Activated CD8-positive, alpha-beta memory T cell treated with anti-CD3 and anti-CD28 coated beads for 1 hour (primary cell): ENCODE results near the gene GPR22.

Experiments
- DNase-seq, 2 donors: peaks; one replicate each; pipeline ENCODE4 v3.0.0-alpha.2; 2020; ENCODE audit warnings: low read depth in 1 of 2; ENCODE audit errors: extremely low read depth in 1 of 2

GPR22 gene, protein sequence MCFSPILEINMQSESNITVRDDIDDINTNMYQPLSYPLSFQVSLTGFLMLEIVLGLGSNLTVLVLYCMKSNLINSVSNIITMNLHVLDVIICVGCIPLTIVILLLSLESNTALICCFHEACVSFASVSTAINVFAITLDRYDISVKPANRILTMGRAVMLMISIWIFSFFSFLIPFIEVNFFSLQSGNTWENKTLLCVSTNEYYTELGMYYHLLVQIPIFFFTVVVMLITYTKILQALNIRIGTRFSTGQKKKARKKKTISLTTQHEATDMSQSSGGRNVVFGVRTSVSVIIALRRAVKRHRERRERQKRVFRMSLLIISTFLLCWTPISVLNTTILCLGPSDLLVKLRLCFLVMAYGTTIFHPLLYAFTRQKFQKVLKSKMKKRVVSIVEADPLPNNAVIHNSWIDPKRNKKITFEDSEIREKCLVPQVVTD

DNA sequence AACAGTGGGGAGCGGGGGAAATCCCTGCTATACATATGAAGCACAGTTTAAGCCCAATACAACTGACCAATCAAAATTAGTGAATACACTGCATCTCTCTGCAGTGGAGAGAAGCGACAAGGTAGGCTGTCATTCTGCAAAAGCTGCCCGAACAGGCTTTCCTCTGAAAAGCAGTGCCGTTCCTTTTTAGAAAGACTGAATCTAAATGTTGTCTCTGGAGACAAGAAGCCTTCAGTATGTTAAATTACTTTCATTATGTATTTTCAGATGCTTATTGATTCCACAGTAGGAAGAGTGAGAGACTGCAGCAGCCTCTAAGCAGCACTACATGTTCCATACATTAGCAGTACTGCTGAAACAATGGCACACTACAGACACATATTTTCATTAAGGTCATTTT lies at the start of gene GPR22:
TSS of gene GPR22 (plus strand) at position 129 of the 400 bp plus-strand sequence. CDS start 4,004 bp downstream, outside the sequence.
- DNase-seq: no peak

DNA sequence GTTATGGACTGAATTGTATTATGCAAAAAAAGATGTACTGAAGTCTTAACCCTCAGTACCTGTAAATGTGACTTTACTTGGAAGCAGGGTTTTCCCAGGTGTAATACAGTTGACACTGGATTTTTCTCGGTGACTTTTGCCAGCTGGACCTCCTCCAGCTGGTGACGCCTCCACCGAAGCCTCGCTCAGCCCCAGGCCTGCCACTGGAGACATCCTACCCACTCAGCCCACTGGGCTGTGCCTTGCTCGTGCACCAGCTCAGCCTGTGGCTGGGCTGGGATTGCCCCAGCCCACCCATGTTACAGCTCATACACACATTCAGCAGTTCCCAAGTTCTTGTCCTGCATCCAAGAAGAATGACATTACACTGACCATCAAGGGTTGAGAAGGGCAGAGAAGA lies 42.4 kb upstream of the GPR22 start:
- DNase-seq: no peak

DNA sequence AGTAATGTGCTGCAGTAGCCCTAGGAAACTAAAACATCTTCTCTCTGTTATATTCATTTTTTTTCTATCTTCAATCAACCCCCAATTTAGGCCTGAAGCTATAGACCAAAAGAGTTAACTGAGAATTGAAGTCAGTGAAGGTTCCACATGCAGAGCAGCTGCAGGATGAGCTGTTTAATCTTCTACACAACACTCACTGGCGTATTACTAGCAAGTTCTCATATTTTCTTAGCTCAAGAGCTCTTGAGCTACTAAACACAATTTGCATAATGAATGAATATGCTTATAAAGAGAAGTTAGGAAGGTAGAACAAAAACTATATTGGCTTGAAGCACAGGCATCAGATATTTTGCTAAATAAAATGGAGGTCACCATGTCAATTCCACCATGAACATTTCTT lies 41.2 kb upstream of the GPR22 start:
- DNase-seq: no peak

DNA sequence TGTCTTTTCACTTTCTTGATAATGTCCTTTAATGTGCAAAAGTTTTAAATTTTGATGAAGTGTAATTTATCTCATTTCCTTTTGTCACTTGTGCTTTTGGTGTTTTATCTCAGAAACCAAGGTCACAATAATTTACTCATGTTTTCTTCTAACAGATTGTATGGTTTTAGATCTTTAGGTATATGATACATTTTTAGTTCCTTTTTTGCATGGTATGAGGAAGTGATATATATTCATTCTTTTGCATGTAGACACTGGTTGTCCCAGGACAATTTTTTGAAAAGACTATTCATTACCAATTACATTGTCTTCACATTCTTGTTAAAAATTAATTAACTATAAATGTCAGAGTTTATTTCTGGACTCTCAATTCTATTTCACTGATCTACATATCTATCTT lies 39.8 kb upstream of the GPR22 start:
- DNase-seq: no peak

DNA sequence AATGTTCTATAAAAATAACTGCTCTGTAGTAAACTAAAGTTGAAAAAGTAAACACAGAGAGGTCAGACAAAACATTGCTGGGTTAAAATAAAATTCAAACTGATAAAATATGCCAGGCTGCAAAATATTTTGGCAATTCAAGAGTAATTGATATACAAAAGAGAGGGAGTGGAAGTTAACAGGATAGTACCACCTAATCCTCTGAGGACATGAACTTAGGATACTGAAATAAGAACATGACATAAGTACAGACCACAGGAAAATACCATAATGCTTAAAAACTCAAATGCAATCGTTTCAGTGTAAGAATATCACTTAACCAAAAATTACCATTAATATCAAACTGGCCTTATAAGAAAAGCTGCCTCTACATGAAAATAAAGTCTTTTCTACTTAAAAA lies 37.6 kb upstream of the GPR22 start:
- DNase-seq: no peak

DNA sequence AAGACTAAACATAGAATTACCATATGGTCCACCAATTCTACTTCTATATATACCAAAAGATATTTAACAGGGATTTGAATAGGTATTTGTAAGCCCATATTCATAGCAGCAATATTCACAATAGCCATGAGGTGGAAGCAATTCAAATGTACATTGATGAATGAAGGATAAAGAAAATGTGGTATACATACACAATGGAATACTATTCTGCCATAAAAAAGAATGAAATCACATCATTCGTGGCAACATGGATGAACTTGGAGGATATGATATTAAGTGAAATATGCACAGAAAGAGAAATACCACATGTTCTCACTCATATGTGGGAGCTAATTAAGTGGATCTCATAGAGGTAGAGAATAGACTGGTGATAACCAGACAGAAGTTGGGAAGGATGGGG lies 34.1 kb upstream of the GPR22 start:
- DNase-seq: no peak

DNA sequence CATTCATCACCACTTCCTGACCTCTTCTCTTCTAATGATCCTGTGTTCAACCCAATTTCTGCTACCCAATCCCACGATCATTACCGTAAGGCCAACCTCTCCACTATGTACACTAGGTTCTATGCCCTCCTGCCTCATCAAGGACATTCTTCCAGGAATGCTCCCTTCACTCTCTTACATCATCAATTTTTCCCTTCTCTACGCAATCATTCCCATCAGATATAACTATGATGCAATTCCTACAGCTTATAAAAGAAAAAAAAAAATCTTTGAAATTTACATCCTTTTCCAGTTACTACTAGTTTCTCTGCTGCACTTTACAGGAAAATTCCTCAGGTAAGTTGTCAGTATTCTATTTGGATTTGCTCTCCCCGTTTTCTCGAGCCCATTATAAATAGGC lies 30.8 kb upstream of the GPR22 start:
- DNase-seq: no peak

DNA sequence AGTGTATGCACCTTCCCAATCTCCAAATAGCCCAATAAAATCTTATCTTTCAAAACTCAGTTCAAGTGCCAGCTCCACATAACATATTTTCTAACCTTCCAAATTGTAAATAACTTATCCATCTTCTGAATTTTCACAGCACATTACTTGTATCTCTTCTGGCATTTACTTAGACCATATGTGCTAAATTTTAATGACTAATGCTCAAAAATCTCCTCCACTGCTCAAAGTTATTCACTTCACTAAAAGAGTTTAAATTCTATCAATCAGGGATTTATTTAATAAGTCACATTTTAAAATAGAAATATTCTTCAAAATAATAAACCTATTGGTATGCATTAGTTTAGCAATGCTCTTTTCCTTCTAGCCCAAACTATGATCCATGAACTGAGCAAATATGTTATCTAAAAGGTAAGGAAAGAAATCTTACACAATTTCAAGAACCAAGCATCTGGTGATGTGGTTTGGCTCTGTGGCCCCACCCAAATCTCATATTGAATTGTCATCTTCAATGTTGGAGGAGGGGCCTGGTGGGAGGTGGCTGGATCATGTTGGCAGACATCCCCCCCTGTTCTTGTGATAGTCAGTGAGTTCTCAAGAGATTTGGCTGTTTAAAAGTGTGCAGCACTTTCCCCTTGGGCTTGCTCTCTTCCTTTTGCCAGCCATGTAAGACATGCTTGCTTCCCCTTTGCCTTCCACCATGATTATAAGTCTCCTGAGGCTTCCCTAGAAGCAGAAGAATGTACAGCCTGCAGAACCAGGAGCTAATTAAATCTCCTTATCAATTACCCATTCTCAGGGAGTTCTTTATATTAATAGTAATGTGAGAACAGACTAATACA lies 28.1 kb upstream of the GPR22 start:
- no peak for DNase-seq

DNA sequence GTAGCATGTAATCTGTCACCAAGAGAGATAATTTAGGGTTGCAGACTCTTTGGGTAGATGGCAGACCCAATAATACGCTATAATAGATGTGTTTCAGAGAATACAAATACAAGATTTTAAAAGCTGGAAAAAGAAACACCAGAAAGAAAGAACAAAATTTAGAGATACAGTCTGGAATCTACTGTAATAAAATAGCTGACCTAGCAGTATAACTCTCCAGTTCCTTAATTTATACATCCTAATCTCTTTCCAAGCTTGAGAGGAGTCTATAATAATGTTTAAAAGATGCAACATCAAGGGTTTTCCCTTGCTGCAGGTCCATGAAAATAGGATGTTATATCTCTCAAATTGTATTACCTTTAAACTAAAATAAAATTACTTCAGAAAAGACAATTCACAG lies 27.2 kb upstream of the GPR22 start:
- no peak for DNase-seq

DNA sequence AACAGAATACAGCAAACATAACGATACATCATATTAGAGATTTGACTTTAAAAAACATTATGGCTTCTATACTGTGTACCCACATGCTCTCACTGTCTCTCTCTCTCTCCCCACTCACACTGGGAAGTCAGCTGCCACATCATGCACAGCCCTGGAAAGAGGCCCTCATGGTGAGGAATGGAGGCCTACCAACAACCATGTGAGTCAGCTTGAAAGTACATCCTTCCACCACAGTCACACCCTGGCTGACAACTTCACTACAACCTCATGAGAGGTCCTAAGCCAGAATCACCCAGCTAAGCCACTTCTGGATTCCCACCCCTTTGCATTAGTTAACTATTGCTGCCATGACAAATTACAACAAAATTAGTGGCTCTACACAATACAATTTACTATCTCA lies 23.3 kb upstream of the GPR22 start:
- DNase-seq: no peak

DNA sequence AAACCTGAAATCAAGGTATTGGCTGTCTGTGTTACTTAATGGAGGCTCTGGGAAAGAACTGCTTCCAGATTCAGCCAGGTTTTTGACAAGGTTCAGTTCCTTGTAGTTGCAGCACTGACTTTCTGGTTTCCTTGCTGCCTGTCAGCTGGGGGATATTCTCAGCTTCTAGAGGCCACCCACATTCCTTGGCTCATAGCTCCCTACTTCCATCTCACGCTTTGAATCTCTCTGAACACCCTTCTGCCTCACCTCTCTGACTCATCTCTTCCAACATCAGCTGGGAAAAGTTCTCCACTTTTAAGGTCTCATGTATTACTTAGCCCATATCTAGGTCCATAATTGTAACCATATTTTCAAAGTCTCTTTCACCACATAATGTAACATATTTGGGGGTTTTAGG lies 22.9 kb upstream of the GPR22 start:
- DNase-seq: no peak

DNA sequence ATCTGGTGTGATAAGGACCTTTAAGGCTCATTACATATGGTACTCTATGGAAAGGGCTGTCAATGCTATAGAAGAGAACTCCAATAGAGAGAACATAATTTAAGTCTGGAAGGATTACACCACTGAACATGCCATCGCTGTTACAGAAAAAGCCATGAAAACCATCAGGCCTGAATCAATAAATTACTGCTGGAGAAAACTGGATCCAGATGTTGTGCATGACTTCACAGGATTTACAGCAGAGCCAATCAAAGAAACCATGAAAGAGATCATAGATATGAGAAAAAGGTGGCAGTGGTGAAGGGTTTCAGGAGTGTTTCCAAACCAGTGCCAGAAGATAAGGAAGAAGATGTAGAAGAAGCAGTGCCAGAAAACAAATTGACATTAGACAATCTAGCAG lies 18.9 kb upstream of the GPR22 start:
- DNase-seq: no peak

DNA sequence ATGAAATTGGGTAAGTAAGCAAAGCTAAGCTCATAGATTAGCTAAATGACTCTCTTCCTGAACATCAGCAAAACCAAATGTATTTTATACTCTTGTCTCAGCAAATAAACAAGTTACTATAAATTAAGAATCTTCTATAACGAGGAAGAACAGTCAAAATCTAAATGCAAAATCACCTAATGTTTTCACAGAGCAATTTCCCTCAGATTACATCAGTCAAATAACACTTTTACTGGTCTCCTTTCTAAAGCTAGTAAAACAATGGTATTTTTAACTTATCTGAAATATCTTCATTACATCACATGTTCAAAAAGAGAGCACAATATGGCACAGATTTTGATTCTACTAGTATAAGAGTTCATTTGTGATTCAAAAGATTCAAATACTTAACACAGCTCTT lies 16.5 kb upstream of the GPR22 start:
- DNase-seq: no peak

DNA sequence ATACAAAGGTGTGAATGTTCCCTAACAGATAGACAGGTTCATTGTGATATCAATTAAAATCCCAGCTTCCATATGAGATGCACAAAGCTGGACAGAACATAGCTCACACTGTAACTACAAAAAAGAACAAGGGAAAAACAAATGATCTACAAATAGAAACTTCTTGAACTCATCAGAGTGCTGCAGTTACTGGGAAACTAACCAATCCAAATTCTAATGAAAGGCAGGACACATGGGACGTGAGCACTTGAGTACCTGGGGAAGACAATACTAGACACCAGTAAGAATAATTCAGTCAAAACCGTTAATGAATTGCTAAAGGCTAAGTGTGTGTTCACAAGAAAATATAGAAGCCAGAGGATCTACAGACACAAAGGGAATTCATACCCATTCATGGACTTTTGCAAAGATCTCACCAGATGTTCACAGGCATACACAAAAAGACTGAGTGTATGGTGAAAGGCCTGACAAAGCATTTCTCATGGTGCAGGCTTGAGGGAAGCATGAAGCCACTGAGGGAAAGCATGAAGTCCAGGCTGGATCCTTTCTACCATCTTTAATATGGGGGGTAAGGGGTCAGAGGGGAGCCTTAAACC lies 7.8 kb upstream of the GPR22 start:
- DNase-seq: no peak

DNA sequence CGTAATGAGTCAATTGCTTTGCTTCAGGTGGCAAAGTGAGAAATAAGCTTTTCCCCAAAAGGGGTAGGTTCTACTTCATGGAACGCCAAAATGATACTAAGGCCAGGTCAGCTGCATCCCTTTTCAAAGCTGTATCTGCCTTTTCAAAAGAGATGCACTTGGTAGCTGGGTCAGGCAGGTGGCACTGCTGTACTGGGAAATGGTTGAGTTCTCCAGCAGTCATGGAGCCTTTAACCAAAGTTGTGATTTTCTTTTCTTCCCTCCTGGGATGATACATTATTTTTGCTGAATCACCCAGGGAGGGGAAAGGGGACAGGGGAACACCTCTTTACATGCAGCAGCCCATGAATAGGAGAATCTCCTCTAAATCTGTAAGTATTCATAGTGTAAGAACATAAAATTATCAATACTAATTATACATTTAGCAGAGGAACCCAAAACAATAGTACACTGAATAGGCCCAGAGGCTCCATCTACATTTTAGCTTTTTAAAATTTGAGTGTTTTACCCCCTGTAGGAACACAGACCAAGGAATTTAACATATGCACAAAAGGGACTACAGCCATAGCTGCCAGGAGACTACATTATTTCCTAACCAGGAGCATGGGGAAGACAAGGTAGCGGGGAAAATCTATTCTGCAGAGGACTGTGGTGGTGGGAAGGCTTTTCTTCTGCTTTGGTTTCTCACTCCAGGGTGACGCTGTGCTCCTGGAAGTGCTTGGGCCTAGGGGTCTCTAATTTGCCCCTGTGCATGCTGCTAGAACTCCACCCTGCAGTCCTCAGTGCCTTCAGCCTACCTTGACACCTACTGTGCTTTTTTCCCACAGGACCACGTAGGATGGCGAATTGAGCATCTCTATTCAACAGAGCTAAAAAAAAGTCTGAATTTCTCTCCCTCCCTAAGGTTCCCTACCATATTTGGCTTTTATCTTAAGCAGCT lies 6.4 kb upstream of the GPR22 start:
- DNase-seq: peak in 1 of 2 donors; percentile 4

DNA sequence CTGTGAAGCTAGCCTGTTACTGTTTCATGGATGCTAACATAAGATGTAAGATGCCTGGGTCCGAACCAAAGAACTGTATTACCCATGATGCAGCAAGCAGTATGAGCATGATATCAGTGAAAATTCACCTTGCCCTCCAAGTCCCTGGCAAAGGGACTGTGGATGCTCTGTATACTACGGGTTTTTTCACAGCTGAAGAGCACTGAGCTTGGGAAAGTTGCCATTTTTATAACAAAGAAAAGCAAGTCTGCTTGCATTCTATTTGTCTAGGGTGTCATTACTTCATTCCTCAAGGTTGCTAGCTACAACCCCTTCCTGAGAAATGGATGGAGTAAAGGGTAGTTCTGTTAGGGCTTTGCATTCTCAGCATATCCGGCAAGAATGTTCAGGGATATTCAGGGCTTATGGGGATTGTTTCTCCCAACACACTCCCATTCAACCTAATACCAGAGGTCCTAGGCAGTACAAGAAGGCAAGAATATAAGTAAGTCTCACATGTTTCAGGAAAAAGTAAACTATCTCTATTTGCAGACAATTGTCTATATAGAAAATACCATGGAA lies 5.1 kb upstream of the GPR22 start:
- no peak for DNase-seq

DNA sequence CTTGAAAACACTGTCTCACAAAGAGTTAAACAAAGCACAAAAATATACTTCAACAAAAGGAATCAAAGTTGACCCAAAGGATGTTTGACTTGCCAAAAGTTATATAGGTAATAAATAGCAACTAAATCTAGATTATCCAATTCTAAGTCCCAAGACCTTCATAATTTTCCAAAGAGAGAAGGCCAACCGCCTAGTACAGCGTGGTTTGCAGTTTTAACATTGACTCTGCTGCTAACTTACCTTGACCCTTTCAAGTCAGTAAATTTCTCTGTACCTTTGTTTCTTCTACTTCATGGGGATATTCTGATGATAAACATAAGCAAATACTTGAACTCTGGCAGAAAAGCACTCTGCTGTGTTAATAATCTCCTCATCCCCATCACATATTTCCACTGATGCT lies 1.9 kb upstream of the GPR22 start:
- DNase-seq: no peak

DNA sequence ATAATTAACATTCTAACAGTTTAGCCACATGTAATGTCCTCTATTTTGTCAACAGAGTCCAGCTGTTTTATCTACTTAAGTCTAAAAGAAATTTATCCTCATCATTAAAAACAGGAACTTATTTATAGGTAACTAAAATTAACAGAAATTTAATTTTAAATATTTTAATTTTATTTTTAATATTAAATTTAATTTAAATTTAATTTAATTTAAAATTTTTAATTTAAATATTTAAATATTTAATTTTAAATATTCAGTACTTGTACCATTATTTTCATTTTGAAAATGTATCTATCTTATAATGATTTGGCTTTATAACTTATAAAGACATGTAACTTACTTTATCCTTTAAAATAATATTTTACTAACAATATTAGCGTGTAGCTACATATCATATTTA lies 1.0 kb upstream of the GPR22 start:
- no peak for DNase-seq

DNA sequence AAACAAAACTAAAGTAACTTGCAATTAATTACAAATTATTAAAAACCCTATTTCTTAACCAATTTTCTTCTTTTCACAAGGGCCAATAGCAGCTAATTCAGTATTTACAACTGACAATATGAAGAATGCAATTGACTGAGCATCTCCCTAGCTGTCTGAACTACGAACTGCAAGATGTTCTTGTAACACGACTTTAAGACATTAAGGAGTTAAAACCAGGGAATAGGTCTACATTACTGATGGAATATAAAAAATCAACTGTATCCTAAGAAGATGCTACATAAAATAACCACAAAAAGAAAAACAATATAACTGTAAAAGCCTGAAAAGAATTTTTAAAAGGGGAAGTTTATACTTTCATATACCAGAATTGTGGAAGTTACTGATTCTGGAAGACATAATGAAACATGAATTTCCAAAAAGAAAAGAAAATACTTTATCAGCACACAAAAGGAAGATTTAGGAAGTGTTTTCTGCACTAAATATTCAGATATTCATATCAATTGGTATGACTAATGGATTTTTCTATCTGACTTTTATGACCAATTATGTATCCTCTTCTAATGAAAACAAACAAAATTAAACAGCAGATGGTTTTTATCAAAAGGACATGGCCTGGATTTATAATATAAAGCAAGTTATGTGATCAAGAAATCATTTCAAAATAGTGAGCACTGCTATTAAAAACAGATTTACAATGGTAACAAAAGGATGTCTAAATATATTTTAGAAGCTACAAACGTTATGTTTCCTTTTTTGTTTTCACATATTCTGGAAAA lies 1.6 kb downstream of the GPR22 start:
- no peak for DNase-seq

DNA sequence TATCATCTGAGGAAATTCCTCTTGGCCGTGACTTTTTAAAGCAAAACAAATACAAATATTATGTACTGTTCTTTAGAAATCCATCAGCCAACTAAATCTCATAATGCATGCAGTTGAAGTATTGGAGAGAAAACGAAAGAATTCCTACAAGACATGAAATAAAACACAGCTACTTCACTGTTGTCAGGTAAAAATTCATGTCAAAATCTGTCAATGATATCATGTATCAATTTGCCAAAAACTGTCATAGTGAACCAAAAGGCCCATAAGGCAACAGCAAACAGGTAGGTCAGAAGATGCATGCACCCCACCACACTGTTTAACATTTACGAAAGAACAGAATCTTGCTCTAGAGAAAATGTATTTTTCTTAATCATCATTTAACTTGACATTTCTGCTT lies 2.3 kb downstream of the GPR22 start:
- DNase-seq: no peak
